Fibroblast of skin of left biceps (primary cell): ENCODE results near the gene SLAMF9.

Experiments used
- DNase-seq, 2 experiments: peaks; one replicate each; pipeline ENCODE4 v3.0.0-alpha.2; 2013; ENCODE audit warnings: low read depth in 2 of 2

SLAMF9 gene

DNA sequence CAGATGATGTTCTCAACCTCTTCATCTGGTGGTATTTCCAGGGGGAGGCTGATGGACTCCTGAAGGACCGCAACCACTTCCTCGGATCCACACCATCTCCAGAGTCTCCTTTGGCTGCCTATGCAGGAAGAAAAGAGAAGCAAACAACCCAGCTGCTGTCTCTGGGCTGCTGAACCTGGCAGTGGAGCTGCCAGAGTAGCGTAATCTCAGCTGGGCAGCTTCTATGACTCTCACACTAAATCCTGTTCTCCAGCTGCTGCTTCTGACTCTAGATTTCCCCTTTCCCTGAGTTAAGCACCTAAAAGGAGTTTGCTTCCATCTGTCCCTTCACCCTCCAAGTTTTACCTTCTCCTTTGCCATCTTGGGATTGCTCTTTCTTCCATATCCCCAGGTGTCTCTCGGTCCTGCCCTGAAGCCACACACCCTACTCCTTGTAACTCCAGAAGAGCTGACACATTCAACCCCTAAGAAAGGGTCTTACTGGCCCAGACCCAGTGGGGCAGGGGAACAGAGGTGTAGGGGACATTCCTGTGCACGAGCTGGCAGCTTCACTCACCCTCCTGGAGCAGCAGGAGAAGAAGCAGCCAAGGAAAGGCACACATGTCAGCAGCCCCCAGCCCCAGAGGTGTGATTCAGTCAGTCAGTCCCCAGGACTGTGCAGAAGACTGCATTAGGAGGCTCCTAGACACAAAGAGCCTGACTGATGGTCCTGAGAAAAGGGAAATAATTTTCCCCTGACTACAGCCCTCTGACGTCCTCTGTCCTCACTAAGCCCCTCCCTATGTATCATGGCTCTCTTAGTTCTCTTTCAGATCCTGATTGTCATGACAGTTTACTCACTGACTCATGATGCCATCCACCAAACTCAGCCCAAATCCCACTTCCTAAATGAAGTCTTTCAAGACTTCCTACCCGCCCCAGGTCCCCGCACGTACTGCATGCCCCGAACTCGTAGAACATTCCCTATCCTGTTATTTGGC, at the start of gene SLAMF9:
TSS of gene SLAMF9 (minus strand) at position 702 of the 980 bp plus-strand sequence. CDS start at position 602, 100 bp downstream.
- DNase-seq, result no peak

DNA sequence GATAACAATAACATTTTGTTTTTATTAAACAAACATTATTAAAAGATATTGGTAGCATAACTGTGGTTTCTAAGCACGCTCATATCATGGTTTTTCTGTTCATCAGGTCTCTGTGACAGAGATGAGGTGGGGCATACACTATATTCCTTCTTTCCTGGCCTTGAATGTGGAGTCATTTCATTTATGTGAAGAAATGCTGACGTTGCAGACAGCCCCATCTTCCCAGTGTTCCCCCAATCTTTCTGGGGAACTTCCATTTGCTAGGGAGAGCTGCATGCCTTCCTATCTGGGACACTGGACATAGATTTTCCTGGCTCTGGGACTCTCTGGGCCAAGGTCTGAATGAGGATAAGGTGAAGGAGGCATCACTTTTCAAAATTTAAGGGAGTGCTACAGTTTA, 47.4 kb upstream of the SLAMF9 start:
- no peak for DNase-seq

DNA sequence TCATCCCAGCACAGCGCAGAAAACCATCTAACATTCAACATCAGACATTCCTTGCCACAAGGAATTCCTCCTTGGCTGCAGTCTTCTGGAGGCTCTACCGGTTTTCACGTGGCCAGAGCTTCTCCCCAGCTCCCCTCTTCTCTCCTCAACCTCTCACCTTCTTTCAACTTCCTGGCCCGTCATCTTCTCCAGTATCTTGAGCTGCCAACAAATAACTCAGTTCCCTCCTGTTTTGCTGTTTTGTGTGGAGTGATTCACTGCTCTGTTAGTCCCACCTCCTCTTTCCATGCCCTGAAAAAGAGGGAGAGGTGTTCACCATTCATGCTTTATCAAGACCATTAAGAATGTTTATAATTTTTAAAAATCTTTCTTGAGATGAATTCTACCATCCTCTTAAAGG, 45.2 kb upstream of the SLAMF9 start:
- DNase-seq, result no peak

DNA sequence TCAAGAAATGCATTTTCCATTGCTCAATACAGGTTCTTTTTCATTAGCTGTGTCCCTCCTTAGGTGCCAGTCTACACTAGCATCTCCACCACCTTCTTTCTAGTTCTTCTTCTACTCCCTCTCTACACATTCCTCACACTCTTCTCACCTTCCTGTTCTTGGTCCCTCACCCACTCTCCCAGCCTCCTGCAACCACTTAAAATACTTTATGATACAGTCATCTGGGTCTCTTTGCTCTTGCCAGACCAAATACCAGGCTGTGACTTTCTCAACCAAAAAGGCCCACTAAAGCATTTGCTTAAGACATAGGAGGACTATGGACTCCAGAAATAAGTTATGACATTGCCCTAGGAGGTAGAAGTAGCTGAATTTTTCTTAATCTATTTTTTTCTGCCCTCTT, 42.6 kb upstream of the SLAMF9 start:
- peak; percentile 68 to 72 for DNase-seq

DNA sequence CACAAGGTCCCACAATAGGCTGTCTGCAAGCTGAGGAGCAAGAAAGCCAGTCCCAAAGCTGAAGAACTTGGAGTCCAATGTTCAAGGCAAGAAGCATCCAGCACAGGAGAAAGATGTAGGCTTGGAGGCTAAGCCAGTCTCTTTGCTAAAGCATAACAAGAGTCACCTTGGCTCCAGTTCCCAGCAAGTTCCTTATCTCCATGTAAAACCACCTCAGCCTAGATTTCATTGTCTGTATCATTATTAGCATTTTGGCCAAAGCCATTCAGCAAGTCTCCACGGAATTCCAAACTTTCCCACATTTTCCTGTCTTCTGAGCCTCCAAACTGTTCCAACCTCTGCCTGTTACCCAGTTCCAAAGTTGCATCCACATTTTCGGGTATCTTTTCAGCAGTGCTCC, 40.9 kb upstream of the SLAMF9 start:
- no peak for DNase-seq

DNA sequence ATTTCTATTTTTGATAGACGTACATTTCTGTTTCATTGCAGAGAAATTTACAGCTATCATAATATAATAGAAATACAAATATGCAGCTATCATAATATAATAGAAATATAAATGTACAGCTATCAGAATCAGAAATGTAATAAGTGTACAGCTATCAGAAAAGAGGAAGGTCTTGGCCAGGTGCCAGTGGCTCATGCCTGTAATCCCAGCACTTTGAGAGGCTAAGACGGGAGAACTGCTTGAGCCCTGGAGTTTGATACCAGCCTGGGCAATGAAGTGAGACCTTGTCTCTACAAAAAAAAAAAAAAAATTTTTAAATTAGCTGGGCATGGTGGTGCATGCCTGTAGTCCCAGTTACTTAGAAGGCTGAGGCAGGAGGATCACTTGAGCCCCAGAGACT, 39.9 kb upstream of the SLAMF9 start:
- DNase-seq, result no peak

DNA sequence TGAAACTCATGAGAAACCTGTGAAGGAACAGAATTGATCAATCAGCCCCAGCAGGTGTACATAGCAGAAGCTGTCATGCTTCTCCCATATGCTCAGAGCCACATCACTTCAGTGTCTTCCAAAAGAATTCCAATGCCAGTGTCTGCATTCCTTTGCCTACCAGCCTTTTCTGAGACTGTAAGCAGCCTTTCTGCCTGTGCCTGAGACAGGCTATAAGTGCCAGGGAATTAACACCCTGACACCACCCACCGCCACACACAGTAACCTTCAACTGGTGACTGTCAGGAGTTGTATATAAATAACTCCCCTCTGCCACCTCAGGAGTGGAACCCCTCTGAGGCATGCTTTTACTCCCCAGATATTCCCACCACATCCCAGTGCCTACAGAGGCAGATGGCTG, 38.1 kb upstream of the SLAMF9 start:
- DNase-seq, result no peak

DNA sequence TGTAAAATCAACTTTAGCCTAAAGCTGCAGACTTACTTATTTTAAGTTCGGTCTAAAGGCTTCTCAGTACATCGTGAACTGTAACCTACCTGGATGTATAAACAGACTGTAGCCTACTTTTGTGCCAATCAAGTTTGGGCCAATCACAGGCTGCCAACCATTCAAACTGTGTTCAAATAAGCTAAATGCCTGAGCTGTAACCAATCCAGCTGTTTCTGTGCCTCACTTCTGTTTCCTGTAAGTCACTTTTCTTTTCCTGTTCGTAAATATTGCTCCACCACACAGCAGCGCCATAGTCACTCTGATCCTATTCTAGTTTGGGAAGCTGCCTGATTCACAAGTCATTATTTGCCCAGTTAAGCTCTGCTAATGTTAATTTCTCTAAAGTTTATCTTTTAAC, 37.5 kb upstream of the SLAMF9 start:
- no peak for DNase-seq

DNA sequence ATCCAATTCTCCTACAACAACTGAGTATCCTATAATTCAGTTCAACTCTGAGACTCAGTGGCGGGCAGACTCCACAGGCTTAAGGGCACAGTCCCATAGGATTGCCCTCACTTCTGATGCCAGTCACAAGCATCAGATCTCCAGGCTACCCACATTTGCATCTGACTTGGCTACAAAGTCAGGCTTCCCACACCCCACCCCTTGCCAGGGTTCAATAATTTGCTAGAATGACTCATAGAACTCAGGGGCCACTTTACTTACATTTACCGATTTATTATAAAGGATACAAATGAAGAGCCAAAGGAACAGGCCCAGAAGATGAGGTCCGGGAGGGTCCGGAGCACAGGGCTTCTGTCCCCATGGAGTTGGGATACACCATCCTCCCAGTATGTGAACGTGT, 36.0 kb upstream of the SLAMF9 start:
- no peak for DNase-seq

DNA sequence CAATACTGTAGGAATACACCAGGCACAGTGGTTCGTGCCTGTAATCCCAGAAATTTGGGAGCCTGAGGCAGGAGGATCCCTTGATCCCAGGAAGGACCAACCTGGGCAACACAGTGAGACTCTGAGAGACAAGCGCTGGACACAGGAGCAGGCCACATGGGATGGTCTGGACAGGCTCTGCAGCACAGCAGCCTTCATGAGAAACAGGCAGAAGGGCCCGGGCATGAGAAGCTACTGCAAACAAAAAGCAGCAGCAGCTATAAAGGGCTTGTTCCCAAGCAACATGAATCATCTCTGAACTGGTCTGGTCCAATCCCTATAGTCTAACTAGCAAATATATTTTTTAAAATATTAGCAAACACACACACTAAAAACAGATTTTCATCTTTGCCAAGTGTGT, 35.5 kb upstream of the SLAMF9 start:
- DNase-seq, result no peak

DNA sequence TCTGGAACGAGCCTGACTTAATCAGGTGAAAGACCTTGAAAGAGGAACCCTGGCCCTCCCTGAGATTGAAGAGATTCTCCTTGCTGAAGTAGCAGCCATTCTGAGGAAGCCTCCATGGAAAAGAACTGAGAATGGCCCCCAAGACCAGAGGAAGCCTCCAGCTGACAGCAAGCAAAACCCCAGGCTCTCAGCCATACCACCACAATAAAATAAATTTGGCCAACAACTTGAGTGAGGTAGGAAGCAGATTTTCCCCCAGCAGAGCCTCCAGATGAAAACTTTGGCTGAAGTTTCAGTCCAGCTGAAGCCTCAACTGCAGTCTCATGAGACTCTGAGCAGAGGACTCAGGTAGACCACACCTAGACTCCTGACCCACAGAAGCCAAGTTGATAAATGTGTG, 34.0 kb upstream of the SLAMF9 start:
- no peak for DNase-seq

DNA sequence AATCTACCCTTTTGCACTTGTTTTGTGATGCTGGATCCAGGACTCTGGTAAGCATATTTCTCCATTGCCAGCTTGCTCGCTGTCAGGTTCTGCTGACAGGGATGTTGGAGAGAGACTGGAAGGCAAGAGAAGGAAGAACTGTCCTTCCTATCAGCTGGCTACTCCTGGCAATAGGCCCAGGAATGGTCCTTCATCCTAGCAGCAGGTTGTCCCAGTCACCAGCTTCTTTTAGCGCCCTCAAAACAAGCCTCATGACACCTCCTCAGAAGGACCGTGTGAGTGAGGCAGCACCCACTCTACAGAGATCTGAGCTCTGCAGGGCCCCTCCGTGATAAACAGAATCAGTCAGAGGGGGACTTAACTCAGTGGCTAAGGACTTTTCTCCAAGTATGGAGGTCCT, 33.1 kb upstream of the SLAMF9 start:
- no peak for DNase-seq

DNA sequence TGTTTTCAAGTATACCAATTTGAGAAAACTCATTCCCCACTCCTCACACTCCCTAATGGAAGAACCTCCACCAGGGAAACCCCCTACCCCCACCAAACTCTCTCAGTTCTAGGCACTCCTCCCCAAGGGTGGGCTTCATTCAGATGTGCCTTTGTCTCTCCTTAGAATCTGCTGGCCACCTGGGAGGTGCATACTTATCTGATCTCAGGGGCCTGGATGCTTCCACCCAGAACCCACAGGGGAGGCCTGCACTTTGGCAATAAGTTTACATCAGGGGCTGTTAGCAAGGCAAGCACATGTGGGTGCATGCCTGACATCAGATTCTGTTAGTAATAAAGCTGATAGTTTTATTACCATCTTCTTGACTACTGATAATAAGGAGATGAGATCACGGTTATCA, 32.5 kb upstream of the SLAMF9 start:
- DNase-seq, result no peak

DNA sequence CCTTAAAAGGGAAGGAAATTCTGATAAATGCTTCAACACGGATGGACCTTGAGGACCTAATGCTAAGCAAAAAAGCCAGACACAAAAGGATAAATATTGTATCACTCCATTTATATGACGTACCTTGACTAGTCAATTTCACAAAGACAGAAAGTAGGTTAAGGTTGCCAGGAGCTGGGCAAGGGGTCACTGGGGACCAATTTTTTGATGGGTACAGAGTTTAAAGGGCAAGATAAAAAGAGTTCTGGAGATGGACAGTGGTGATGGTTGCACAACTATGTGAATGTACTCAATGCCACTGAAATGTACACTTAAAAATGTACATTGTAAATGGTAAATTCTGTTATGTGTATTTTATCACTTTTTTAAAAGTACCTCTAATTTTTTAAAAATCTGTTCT, 32.1 kb upstream of the SLAMF9 start:
- DNase-seq, result no peak

DNA sequence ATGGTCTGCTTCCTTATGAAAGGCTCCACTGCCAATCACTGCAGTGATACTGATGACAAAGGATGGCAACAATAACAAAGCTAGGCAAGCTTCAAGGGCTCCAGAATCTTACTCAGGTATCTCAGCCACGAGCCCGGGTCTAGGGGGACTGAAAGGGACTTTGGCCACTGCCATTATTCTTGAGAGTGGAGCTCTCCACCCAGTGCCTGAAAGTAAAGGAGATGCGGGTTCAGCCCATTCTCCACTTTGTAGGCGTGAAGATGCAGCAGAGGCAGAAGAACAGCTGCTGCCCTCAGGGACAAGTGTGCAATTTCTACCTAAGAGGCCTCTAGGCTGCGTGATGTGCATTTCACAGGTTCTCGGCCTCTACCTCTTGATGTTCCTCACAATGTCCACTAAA, 31.4 kb upstream of the SLAMF9 start:
- DNase-seq, result no peak

DNA sequence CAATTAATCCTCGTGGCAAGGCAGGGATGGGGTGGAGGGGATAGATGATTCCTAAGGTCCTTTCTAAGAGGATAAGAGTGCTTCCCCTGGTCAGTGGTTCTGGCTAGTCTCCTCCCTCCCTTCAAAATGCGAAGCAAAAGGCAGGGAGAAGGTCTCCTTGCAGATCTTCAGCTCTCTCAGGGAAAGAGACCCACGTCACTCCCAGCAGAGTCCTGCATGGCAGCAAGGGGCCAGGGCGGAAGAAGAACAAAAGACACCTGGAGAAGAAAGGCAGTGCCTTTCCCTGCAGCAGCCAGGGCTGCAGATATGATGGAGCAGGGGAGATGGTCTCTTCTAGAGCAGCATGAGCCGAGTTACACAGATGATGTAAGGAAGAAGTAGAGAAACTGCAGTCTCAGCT, 29.6 kb upstream of the SLAMF9 start:
- no peak for DNase-seq

DNA sequence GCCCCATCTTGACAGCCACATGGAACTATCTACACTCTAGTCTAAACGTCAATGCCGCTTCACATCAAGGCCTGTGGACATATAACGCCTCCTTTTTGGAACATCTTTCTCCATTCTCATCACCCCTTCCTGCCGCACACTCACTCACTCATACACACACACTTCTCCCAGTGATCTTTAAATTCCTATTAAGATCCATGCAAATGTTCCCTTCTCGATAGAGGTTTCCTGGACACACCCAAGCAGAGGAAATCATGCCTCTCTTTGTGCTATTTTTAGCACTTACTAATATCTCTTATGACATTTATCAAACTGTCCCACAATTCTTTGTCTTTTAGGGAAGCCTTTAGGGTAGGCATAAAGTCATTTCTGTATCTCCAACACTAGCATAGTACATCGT, 28.2 kb upstream of the SLAMF9 start:
- DNase-seq, result no peak

DNA sequence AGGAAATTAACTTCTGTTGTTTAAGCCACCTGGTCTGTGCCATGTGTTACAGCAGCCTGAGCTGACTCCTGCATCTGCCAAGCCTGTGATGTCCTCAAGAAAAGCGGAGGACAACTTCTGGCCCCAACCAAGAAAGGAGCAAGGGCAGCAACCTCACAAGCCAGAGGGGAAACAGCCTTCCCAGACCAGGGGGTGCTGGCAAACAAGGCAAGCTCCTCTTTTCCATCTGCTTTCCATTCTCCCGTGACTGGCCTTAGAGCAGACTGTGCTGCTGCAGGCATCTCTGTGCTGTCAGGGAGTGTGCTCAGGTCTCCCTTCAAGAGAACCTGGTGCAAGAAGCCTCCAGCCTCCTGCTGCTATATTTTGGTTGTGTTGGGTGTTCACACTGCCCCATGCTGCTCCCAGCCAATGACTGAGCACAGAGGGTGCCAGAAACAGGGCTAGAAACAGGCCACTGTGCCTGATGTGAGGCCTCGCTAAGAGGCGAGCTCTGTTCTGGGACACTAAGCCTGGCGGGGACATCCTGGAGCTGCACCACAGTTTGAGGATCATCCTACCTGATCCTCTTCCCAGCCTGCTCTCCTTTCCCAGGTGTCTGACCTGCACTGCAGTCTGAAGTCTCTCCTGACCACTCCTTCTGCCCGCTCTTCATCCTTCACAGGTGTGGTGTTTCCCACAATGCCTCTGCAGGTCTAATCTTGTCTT, 27.5 kb upstream of the SLAMF9 start:
- DNase-seq, result no peak

DNA sequence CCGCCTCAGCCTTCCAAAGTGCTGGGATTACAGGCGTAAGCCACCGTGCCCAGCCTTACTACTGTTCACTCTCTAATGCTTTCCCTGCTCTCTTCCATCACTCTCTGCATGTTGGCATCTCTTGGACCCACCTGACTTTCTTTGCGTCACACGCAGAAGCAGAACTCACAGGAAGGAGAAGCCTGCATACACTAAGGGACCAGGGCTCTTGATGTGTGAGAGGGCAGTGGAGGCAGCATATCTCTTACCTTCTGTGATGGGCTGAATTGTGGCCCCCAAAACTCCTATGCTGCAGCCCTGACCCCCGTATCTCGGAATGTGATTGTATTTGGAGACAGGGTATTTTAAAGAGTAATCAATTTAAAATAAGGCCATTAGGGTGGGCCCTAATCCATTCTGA, 26.7 kb upstream of the SLAMF9 start:
- DNase-seq, result no peak

DNA sequence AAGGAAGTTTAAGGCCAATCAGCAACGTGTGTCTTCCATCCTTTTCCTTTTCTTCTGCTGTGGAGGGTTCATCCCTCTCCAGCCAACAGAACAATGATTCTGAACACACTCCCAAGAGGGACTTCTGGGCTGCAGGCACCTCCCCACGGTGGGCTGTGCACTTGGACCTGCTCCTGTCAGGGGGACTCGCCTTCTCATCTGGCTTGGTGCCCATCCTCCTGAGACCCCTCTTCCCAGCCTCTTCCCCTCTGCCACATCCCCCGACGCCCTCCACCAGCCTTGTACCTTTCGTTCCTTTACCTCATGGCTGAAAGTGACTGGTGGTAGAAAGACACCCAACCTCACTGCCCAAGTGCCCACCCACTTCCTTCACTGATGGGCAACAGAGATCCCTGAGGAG, 26.0 kb upstream of the SLAMF9 start:
- no peak for DNase-seq

DNA sequence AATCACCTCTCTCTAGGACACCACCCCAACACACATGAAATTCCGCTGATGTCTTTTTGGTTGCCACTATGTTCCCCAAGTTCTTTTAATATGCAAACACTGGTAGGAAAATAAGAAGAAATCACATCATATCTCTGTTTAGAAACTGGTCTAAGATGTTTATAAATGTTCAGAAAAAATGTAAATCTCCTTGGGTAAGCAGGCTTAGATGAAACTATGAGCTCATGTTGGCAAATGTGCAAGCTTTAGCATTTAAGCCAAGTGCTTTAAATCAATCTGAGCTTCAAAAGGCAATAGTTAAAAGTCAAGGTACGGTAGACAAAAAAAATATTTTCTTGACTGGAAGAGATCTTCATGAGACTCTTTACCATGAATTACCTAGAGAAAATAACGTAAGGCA, 25.2 kb upstream of the SLAMF9 start:
- no peak for DNase-seq

DNA sequence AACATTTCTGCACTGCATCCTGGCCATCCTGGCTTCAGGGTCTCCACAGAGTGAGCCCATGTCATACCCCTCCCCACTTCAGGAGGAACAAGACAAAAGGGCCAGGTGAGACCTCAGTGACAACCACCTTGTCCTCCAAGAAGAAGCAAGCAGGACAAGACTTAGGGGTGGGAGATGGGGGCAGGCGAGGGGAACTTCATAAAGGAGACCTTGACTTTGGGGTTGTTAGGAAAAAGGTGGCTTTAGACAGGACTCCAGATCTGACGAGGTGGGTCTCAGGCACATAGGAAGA, 24.0 kb upstream of the SLAMF9 start:
- DNase-seq, result no peak

DNA sequence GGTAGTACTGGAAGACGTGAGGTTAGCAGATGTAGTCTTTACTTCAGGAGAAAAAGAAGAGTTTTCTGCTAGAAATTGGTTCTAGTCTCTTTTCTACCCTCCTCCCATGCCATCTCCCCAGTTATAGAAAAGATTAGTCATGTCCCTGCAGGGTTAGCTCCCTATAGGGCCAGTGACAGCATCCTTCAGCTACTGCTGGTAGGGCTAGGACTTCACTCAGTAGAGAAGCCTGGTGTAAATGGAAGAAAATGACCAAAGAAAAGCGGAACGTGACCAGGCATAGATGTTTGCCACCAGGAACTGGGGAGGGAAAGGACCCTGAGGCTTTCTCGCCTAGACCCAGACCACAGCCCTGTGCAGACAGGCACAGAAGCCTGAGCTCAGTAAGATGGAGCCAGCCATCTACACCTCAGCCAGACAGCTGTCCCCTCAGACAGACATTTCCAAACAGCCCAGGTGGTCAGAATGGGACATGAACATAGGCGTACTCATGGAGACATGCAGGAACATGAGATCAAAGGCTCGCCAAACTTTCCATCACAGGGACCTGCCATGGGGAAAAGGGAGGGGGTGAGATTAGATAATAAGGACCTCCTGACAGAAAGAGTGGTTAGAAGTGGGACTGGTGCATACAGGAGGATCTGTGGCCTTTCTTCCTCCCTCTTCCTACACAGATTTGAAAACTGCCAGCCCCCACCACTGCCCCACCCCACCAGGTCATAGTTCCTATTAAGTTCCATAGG, 23.5 kb upstream of the SLAMF9 start:
- no peak for DNase-seq
